Osteoblast (primary cell): ENCODE data around the gene ADGRA1. TPM values are rescaled to one million over a fixed set of nuclear protein-coding genes. Genes with fewer than 3 reads are reported as not detected.
"Not testable (repeated sequence)": the region's sequence is repeated elsewhere in the genome, so short reads cannot be mapped to it uniquely, and the experiment has no call there.

Source experiments
- DNase-seq: peaks from one replicate; pipeline ENCODE4 v3.0.0; 2011; ENCODE audit warnings: low spot score, mixed read lengths; ENCODE audit not compliant: insufficient read length; ENCODE audit errors: missing footprints
- H2AFZ ChIP-seq: 2 replicates; pipeline ENCODE4 v1.6.0; 2011; ENCODE audit warnings: mild to moderate bottlenecking, low read length
- H3K27ac ChIP-seq: 2 replicates; pipeline ENCODE4 v1.5.1; 2011; ENCODE audit warnings: mild to moderate bottlenecking, low read depth, low read length, moderate library complexity
- H3K27me3 ChIP-seq: 2 replicates; pipeline ENCODE4 v1.6.0; 2012; ENCODE audit warnings: mild to moderate bottlenecking, control low read depth, inconsistent platforms, low read length, moderate library complexity; ENCODE audit not compliant: insufficient read depth
- H3K36me3 ChIP-seq: 2 replicates; pipeline ENCODE4 v1.5.1; 2011; ENCODE audit warnings: mild to moderate bottlenecking, low read length, control low read depth, moderate library complexity; ENCODE audit not compliant: insufficient read depth
- H3K4me1 ChIP-seq: 2 replicates; pipeline ENCODE4 v1.5.1; 2011; ENCODE audit warnings: mild to moderate bottlenecking, low read length, control low read depth, moderate library complexity; ENCODE audit not compliant: insufficient read depth
- H3K4me2 ChIP-seq: 2 replicates; pipeline ENCODE4 v1.6.0; 2011; ENCODE audit warnings: mild to moderate bottlenecking, low read length; ENCODE audit not compliant: insufficient read depth
- H3K4me3 ChIP-seq: fragments of 200-600 bp; sonication (generic); 3 replicates; pipeline ENCODE4 v1.5.1; 2012; ENCODE audit warnings: mild to moderate bottlenecking, low read length, inconsistent platforms; ENCODE audit not compliant: insufficient read depth
- H3K79me2 ChIP-seq: 2 replicates; pipeline ENCODE4 v1.6.0; 2012; ENCODE audit warnings: mild to moderate bottlenecking, low read length, control low read depth, inconsistent platforms; ENCODE audit not compliant: insufficient read depth
- H3K9me3 ChIP-seq: 2 replicates; pipeline ENCODE4 v1.5.1; 2011; ENCODE audit warnings: low read depth, low read length, control low read depth
- H4K20me1 ChIP-seq: 2 replicates; pipeline ENCODE4 v1.6.0; 2012; ENCODE audit warnings: mild to moderate bottlenecking, low read length, control low read depth; ENCODE audit not compliant: insufficient read depth
- CTCF ChIP-seq: IDR thresholded peaks from 2 replicates; pipeline ENCODE4 v1.5.1; 2011; ENCODE audit warnings: mild to moderate bottlenecking, low read depth, low read length, moderate library complexity; ENCODE audit errors: extremely low read depth
- total RNA-seq: library from RNA; depleted of rRNA; stranded (reverse); fragments of >200 nt; gene quantifications from 2 replicates; pipeline ENCODE4 v1.2.3, GENCODE V29; 2012

ADGRA1 gene
- total RNA-seq, 1 donor = not detected

- Histone ChIP-seq H2AFZ (no peak overlapping the region), H3K79me2 (no peaks in the 10 kb centered on the region), H3K4me3 (no peak overlapping the region), H3K4me1 (no peaks in the 10 kb centered on the region), H3K9me3 (no peaks in the 10 kb centered on the region), H3K4me2 (no peak overlapping the region), H4K20me1 (no peaks in the 10 kb centered on the region), H3K36me3 (no peaks in the 10 kb centered on the region), H3K27me3 (peaks cover 9% of the 10 kb centered on the region), H3K27ac (no peak overlapping the region)
- no peak for TF ChIP-seq CTCF
- DNase-seq = no peak
Observed at GRCh38 chr10:133150226-133150625, 62.5 kb downstream of the ADGRA1 start.

- H3K9me3 ChIP-seq = no peaks in the 10 kb centered on the region
- H3K4me2 ChIP-seq = no peak overlapping the region
- no peaks in the 10 kb centered on the region for H4K20me1 ChIP-seq
- peaks cover 9% of the 10 kb centered on the region for H3K27me3 ChIP-seq
- no peaks in the 10 kb centered on the region for H3K36me3 ChIP-seq
- H3K79me2 ChIP-seq = no peaks in the 10 kb centered on the region
- no peak overlapping the region for H2AFZ ChIP-seq
- DNase-seq = peak; percentile 46
- no peaks in the 10 kb centered on the region for H3K4me1 ChIP-seq
- TF ChIP-seq CTCF = no peak
- no peak overlapping the region for H3K27ac ChIP-seq
- no peak overlapping the region for H3K4me3 ChIP-seq
Observed at GRCh38 chr10:133150656-133151055, 62.9 kb downstream of the ADGRA1 start.

- not testable (repeated sequence) for H2AFZ ChIP-seq, H3K79me2 ChIP-seq, H3K36me3 ChIP-seq, H3K4me1 ChIP-seq, H3K4me3 ChIP-seq, DNase-seq, H4K20me1 ChIP-seq, H3K4me2 ChIP-seq, H3K27me3 ChIP-seq, H3K27ac ChIP-seq, H3K9me3 ChIP-seq
Observed at GRCh38 chr10:133151071-133151470, 63.3 kb downstream of the ADGRA1 start.

- no peak overlapping the region for H3K27ac ChIP-seq
- no peaks in the 10 kb centered on the region for H3K4me1 ChIP-seq
- no peaks in the 10 kb centered on the region for H3K9me3 ChIP-seq
- H2AFZ ChIP-seq = no peak overlapping the region
- no peak overlapping the region for H3K4me3 ChIP-seq
- no peak for TF ChIP-seq CTCF
- no peaks in the 10 kb centered on the region for H4K20me1 ChIP-seq
- no peaks in the 10 kb centered on the region for H3K79me2 ChIP-seq
- no peak overlapping the region for H3K4me2 ChIP-seq
- peak; percentile 59 for DNase-seq
- H3K36me3 ChIP-seq = no peaks in the 10 kb centered on the region
- H3K27me3 ChIP-seq = peaks cover 9% of the 10 kb centered on the region
Observed at GRCh38 chr10:133151543-133151972, 63.8 kb downstream of the ADGRA1 start.

GRCh38 chr10:133154411-133154810 is 66.7 kb downstream of the ADGRA1 start:
- DNase-seq = peak; percentile 15

More at GRCh38 chr10:133154411-133154810, 66.7 kb downstream of the ADGRA1 start:
- Histone ChIP-seq H3K36me3 (no peaks in the 10 kb centered on the region), H3K9me3 (no peaks in the 10 kb centered on the region), H3K4me1 (no peaks in the 10 kb centered on the region), H4K20me1 (no peaks in the 10 kb centered on the region), H3K4me3 (no peak overlapping the region), H3K79me2 (no peaks in the 10 kb centered on the region), H3K27me3 (peaks cover 9% of the 10 kb centered on the region), H3K4me2 (no peak overlapping the region), H2AFZ (no peak overlapping the region), H3K27ac (no peak overlapping the region)
- no peak for TF ChIP-seq CTCF
